B cell (primary cell): ENCODE data around the gene PBX1. TPM values are rescaled to one million over a fixed set of nuclear protein-coding genes. Genes with fewer than 3 reads are reported as not detected.

ENCODE experiments used
- ATAC-seq: fragments of 200-7000 bp; cut with Tn5 transposase; one replicate; pipeline ENCODE4 v1.10.0; 2021; ENCODE audit warnings: low read depth, mild to moderate bottlenecking, moderate number of reproducible peaks, moderate library complexity
- CTCF ChIA-PET: fragments of 350-600 bp; sonication (Branson Sonifier 250); formaldehyde crosslinking; loops from one replicate; lab custom pipeline; 2021; ENCODE audit warnings: antibody characterized with exemption, inconsistent platforms; lab: Charles Lee
- POLR2A ChIA-PET: fragments of 350-600 bp; sonication (Branson Sonifier 250); formaldehyde crosslinking; loops from one replicate; lab custom pipeline; 2021; ENCODE audit warnings: antibody characterized with exemption; lab: Charles Lee
- DNase-seq: peaks from one replicate; pipeline ENCODE4 v3.0.0; 2013
- H2AFZ ChIP-seq: 2 replicates; pipeline ENCODE4 v1.6.1; 2012; ENCODE audit warnings: mild to moderate bottlenecking, low read depth, low read length; ENCODE audit not compliant: insufficient read depth, poor library complexity, severe bottlenecking
- H3K27ac ChIP-seq, 2 donors: 1 replicate in 1 of 2; 2 replicates in 1 of 2; pipeline ENCODE4 v1.5.1; 2012 to 2013; ENCODE audit warnings: low read length in 2 of 2, mild to moderate bottlenecking in 2 of 2, moderate library complexity in 1 of 2
- H3K27me3 ChIP-seq, 4 experiments: fragments of 200-600 bp in 1 of 4; sonication (generic) in 1 of 4; replicated peaks in 1 of 4; 1 replicate in 2 of 4; 2 replicates in 2 of 4; pipeline versions ENCODE4 v1.6.1 to v1.7.0; 2013 to 2016; ENCODE audit warnings: low read length in 3 of 4, mild to moderate bottlenecking in 2 of 4, mixed read lengths in 1 of 4, moderate library complexity in 1 of 4; ENCODE audit not compliant: insufficient read depth in 4 of 4, control insufficient read depth in 3 of 4; ENCODE audit errors: control extremely low read depth in 1 of 4
- H3K36me3 ChIP-seq, 2 experiments: replicated peaks in 1 of 2; 1 replicate in 1 of 2; 2 replicates in 1 of 2; pipeline versions ENCODE4 v1.6.1 to v1.7.1; 2013; ENCODE audit warnings: low read length in 1 of 2; ENCODE audit not compliant: insufficient read depth in 2 of 2, control insufficient read depth in 1 of 2; ENCODE audit errors: control extremely low read depth in 1 of 2, extremely low read depth in 1 of 2
- H3K4me1 ChIP-seq, 2 donors: fragments of 200-600 bp in 1 of 2; sonication (generic) in 1 of 2; 1 replicate in 1 of 2; 2 replicates in 1 of 2; pipeline versions ENCODE4 v1.5.1 to v1.6.1; 2013 to 2017; ENCODE audit warnings: low read length in 2 of 2; ENCODE audit not compliant: control insufficient read depth in 2 of 2, insufficient read depth in 2 of 2
- H3K4me2 ChIP-seq: replicated peaks from 2 replicates; pipeline ENCODE3; 2012; ENCODE audit warnings: mild to moderate bottlenecking, low read depth, low read length; ENCODE audit not compliant: poor library complexity, severe bottlenecking
- H3K4me3 ChIP-seq, 5 experiments: fragments of 200-600 bp in 1 of 5; sonication (generic) in 1 of 5; 1 replicate in 3 of 5; 2 replicates in 2 of 5; pipeline versions ENCODE4 v1.5.1 to v1.7.0; 2011 to 2016; ENCODE audit warnings: low read length in 4 of 5, mild to moderate bottlenecking in 4 of 5, low read depth in 2 of 5, control low read depth in 1 of 5, moderate library complexity in 1 of 5; ENCODE audit not compliant: insufficient read depth in 1 of 5; ENCODE audit errors: control extremely low read depth in 1 of 5, extremely low read depth in 1 of 5
- H3K79me2 ChIP-seq: fragments of 200-600 bp; sonication (generic); one replicate; pipeline ENCODE4 v1.6.0; 2016; ENCODE audit warnings: low read length; ENCODE audit not compliant: control insufficient read depth, insufficient read depth
- H3K9ac ChIP-seq: fragments of 200-600 bp; sonication (generic); 2 replicates; pipeline ENCODE4 v1.6.1; 2017; ENCODE audit warnings: mild to moderate bottlenecking, low read length, moderate library complexity
- H3K9me3 ChIP-seq, 3 donors: one replicate each; pipeline versions ENCODE4 v1.6.1 to v1.7.1; 2013; ENCODE audit warnings: low read length in 2 of 3; ENCODE audit not compliant: control insufficient read depth in 2 of 3, insufficient read depth in 1 of 3; ENCODE audit errors: control extremely low read depth in 1 of 3
- H4K20me1 ChIP-seq: 2 replicates; pipeline ENCODE4 v1.6.0; 2012; ENCODE audit warnings: mild to moderate bottlenecking, low read length; ENCODE audit not compliant: insufficient read depth, control insufficient read depth, poor library complexity, severe bottlenecking
- H3K27ac Mint-ChIP-seq: one replicate; pipeline ENCODE4 v1.8.0; 2021; ENCODE audit warnings: mixed read lengths
- H3K27me3 Mint-ChIP-seq: one replicate; pipeline ENCODE4 v1.8.0; 2021; ENCODE audit warnings: mixed read lengths
- H3K4me1 Mint-ChIP-seq: one replicate; pipeline ENCODE4 v1.8.0; 2021; ENCODE audit warnings: mixed read lengths
- H3K4me3 Mint-ChIP-seq: one replicate; pipeline ENCODE4 v1.8.0; 2021; ENCODE audit warnings: mixed read lengths
- H3K9me3 Mint-ChIP-seq: one replicate; pipeline ENCODE4 v1.8.0; 2022; ENCODE audit warnings: mixed read lengths; ENCODE audit not compliant: insufficient read depth
- EZH2 ChIP-seq: IDR thresholded peaks from 2 replicates; pipeline ENCODE4 v1.6.1; 2012; ENCODE audit warnings: borderline replicate concordance, low read depth, mild to moderate bottlenecking, moderate library complexity, low read length; ENCODE audit not compliant: insufficient read depth, poor library complexity, severe bottlenecking
- WGBS: methylation state at CpG from one replicate; pipeline ENCODE4 v1.1.5; 2013; ENCODE audit warnings: missing lambda C conversion rate; ENCODE audit not compliant: insufficient coverage; 5-methylcytosine and 5-hydroxymethylcytosine counted together
- intact Hi-C: fragments of 100-400 bp; cut with micrococcal nuclease; formaldehyde crosslinking; loops from one replicate; pipeline ENCODE4 v1.10.0; 2022
- polyA plus RNA-seq: library from polyadenylated mRNA; depleted of rRNA; stranded (reverse); fragments of >200 nt; gene quantifications from 2 replicates; pipeline ENCODE4 v1.2.3, GENCODE V29; 2012
- total RNA-seq, 2 donors: library from RNA; stranded (reverse); fragments of 120-200 nt in 1 of 2; gene quantifications; 1 replicate in 1 of 2; 2 replicates in 1 of 2; pipeline versions ENCODE4 v1.2.3 to v1.2.4, GENCODE V29; 2013 to 2022
- TF ChIP-seq, protein P1 (sequence below): fragments of 200-600 bp; IDR thresholded peaks from one replicate; pipeline ENCODE4 v1.8.0; 2022; ENCODE audit warnings: antibody characterized with exemption, mild to moderate bottlenecking

PBX1 gene
- total and polyA plus RNA-seq, 2 donors (not counting 1 experiment from before 2014, with no cell fraction given): 0.32 TPM; not detected in 1

DNA sequence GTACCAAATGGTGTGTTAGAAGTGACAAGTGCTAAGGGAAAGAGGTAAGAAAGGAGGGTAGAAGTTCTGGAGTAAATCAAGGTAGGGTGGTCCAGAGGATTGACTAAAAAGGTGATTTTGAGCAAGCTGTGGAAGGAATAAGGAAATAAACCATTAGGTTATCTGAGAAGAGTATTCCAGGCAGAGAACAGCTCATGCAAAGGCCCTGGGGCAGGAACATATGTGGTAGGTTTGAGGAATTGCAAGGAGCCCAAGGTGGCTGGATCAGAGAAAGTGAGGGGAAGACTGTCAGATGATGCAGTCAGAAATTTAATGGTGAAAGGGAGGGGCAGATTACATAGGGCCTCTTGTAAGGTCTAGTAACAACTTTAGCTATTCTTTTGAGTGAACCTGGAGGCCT lies 302.6 kb downstream of the PBX1 start:
- no peak for ATAC-seq
- Mint-ChIP-seq H3K4me1 (no peaks in the 10 kb centered on the region), H3K27ac (no peak overlapping the region), H3K4me3 (no peak overlapping the region), H3K27me3 (no peaks in the 10 kb centered on the region), H3K9me3 (no peaks in the 10 kb centered on the region)
- DNase-seq: no peak
- no peaks in the 10 kb centered on the region for H4K20me1 ChIP-seq
- H3K36me3 ChIP-seq: no peaks in the 10 kb centered on the region
- no peaks in the 10 kb centered on the region for H3K79me2 ChIP-seq
- no peak overlapping the region for H2AFZ ChIP-seq
- ChIA-PET CTCF (interaction anchor here (0.5 kb wide), 1 partner anchor 12 kb away, joined by 3 read pairs; no protein-coding TSS in a partner anchor), POLR2A (no interaction called here)
- TF ChIP-seq, protein P1, sequence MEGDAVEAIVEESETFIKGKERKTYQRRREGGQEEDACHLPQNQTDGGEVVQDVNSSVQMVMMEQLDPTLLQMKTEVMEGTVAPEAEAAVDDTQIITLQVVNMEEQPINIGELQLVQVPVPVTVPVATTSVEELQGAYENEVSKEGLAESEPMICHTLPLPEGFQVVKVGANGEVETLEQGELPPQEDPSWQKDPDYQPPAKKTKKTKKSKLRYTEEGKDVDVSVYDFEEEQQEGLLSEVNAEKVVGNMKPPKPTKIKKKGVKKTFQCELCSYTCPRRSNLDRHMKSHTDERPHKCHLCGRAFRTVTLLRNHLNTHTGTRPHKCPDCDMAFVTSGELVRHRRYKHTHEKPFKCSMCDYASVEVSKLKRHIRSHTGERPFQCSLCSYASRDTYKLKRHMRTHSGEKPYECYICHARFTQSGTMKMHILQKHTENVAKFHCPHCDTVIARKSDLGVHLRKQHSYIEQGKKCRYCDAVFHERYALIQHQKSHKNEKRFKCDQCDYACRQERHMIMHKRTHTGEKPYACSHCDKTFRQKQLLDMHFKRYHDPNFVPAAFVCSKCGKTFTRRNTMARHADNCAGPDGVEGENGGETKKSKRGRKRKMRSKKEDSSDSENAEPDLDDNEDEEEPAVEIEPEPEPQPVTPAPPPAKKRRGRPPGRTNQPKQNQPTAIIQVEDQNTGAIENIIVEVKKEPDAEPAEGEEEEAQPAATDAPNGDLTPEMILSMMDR: no peak
- TF ChIP-seq EZH2: no peak
- no peak overlapping the region for H3K4me2 ChIP-seq
- no peak overlapping the region for H3K9ac ChIP-seq
- H3K27me3 ChIP-seq: no peaks in the 10 kb centered on the region
- H3K9me3 ChIP-seq: no peaks in the 10 kb centered on the region
- H3K4me1 ChIP-seq: no peaks in the 10 kb centered on the region
- H3K4me3 ChIP-seq: no peak overlapping the region
- intact Hi-C loops: no loop called here
- no peak overlapping the region for H3K27ac ChIP-seq

DNA sequence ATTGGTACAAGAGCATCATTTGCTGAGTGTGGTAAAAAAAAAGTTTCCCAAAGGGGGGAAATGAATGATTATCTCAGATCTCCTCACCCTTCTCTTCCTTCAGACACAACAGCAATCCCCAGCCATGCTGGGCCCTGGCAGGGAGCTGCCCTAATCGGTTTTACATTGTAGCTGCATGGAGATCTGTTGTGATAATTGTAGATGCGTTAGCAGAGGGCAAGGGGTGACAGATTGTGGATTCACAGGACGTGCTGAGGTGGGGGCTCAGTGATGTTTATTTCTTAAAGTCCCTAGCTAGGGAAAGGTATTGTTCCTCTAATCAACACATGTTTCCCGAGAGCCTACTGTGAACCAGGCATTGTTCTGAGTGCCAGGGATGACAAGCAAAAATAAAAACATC lies 304.1 kb downstream of the PBX1 start:
- CTCF ChIA-PET: no interaction called here
- no peaks in the 10 kb centered on the region for H3K4me1 ChIP-seq
- H3K9me3 ChIP-seq: no peaks in the 10 kb centered on the region
- POLR2A ChIA-PET: no interaction called here
- H3K36me3 ChIP-seq: no peaks in the 10 kb centered on the region
- no peak overlapping the region for H3K4me2 ChIP-seq
- no peak overlapping the region for H3K27ac Mint-ChIP-seq
- H3K4me3 Mint-ChIP-seq: no peak overlapping the region
- H3K27ac ChIP-seq: no peak overlapping the region
- no peak overlapping the region for H2AFZ ChIP-seq
- ATAC-seq (no peak), DNase-seq (no peak)
- H4K20me1 ChIP-seq: no peaks in the 10 kb centered on the region
- H3K9me3 Mint-ChIP-seq: no peaks in the 10 kb centered on the region
- no peaks in the 10 kb centered on the region for H3K27me3 Mint-ChIP-seq
- TF ChIP-seq, protein P1: no peak
- no peak for TF ChIP-seq EZH2
- intact Hi-C loops: no loop called here
- no peak overlapping the region for H3K4me3 ChIP-seq
- no peaks in the 10 kb centered on the region for H3K4me1 Mint-ChIP-seq
- no peaks in the 10 kb centered on the region for H3K79me2 ChIP-seq
- H3K27me3 ChIP-seq: no peaks in the 10 kb centered on the region
- H3K9ac ChIP-seq: no peak overlapping the region
- 100% methylated on average over 1 of the region's 4 CpGs for WGBS
